Liver (tissue), 9 donors: Measurements from ENCODE around the gene PPP1R1B. TPM values are rescaled to one million over a fixed set of nuclear protein-coding genes. Genes with fewer than 3 reads are reported as not detected.

Experiments used
- DNase-seq: peaks from one replicate; pipeline ENCODE4 v3.0.0-alpha.2; 2017; ENCODE audit warnings: low spot score
- H3K27ac ChIP-seq, 2 donors: one replicate each; pipeline ENCODE4 v1.7.0; 2013; ENCODE audit warnings: inconsistent platforms in 2 of 2, low read length in 2 of 2, control low read depth in 1 of 2, low read depth in 1 of 2, mild to moderate bottlenecking in 1 of 2
- H3K27me3 ChIP-seq, 4 donors: one replicate each; pipeline versions ENCODE4 v1.6.1 to v1.7.0; 2013; ENCODE audit warnings: low read length in 3 of 4, inconsistent platforms in 1 of 4, mild to moderate bottlenecking in 1 of 4, moderate library complexity in 1 of 4; ENCODE audit not compliant: control insufficient read depth in 4 of 4, insufficient read depth in 4 of 4
- H3K36me3 ChIP-seq, 4 donors: one replicate each; pipeline versions ENCODE4 v1.6.1 to v1.7.0; 2013; ENCODE audit warnings: low read length in 3 of 4, mild to moderate bottlenecking in 3 of 4, low read depth in 1 of 4, moderate library complexity in 1 of 4; ENCODE audit not compliant: control insufficient read depth in 4 of 4, insufficient read depth in 3 of 4
- H3K4me1 ChIP-seq, 4 donors: one replicate each; pipeline versions ENCODE4 v1.6.1 to v1.7.0; 2013; ENCODE audit warnings: low read length in 3 of 4, mild to moderate bottlenecking in 3 of 4, moderate library complexity in 1 of 4; ENCODE audit not compliant: control insufficient read depth in 4 of 4, insufficient read depth in 4 of 4
- H3K4me3 ChIP-seq, 3 donors: one replicate each; pipeline versions ENCODE4 v1.6.1 to v1.7.0; 2013; ENCODE audit warnings: low read length in 3 of 3, control low read depth in 1 of 3, low read depth in 1 of 3, mild to moderate bottlenecking in 1 of 3
- H3K9ac ChIP-seq, 2 donors: one replicate each; pipeline ENCODE4 v1.7.0; 2013; ENCODE audit warnings: low read length in 2 of 2, mild to moderate bottlenecking in 2 of 2, moderate library complexity in 2 of 2, control low read depth in 1 of 2, low read depth in 1 of 2
- H3K9me3 ChIP-seq, 4 donors: one replicate each; pipeline versions ENCODE4 v1.6.1 to v1.7.0; 2013; ENCODE audit warnings: low read length in 3 of 4; ENCODE audit not compliant: control insufficient read depth in 4 of 4
- EGR1 ChIP-seq, 2 donors: IDR thresholded peaks; 2 replicates each; pipeline ENCODE4 v1.6.1; 2016 to 2018; ENCODE audit warnings: antibody characterized with exemption in 2 of 2, low read depth in 2 of 2
- FOXA1 ChIP-seq: IDR thresholded peaks from 2 replicates; pipeline ENCODE4 v1.6.1; 2016; ENCODE audit warnings: antibody characterized with exemption
- FOXA2 ChIP-seq: IDR thresholded peaks from 2 replicates; pipeline ENCODE4 v1.6.1; 2016; ENCODE audit warnings: antibody characterized with exemption
- JUND ChIP-seq, 2 donors: IDR thresholded peaks; 2 replicates each; pipeline ENCODE4 v1.6.1; 2016; ENCODE audit warnings: antibody characterized with exemption in 2 of 2
- NR2F2 ChIP-seq: IDR thresholded peaks from 2 replicates; pipeline ENCODE4 v1.6.1; 2016; ENCODE audit warnings: antibody characterized with exemption
- SP1 ChIP-seq: IDR thresholded peaks from 2 replicates; pipeline ENCODE4 v1.6.1; 2018; ENCODE audit warnings: antibody characterized with exemption, mild to moderate bottlenecking
- TAF1 ChIP-seq: conservative IDR thresholded peaks from 2 replicates; pipeline ENCODE4 v1.6.1; 2016; ENCODE audit warnings: antibody characterized with exemption, mild to moderate bottlenecking
- YY1 ChIP-seq: IDR thresholded peaks from 2 replicates; pipeline ENCODE4 v1.6.1; 2016; ENCODE audit warnings: antibody characterized with exemption, mild to moderate bottlenecking
- WGBS: extraction: QIAGEN DNeasy Blood & Tissue Kit; methylation state at CpG from one replicate; pipeline ENCODE4 v1.1.7; 2013; 5-methylcytosine and 5-hydroxymethylcytosine counted together
- polyA plus RNA-seq, 2 donors: library from polyadenylated mRNA; stranded (reverse) in 1 of 2; unstranded in 1 of 2; fragments of 200-250 nt in 1 of 2; fragments of >200 nt in 1 of 2; fragmentation: Nextera tagmentation in 1 of 2; extraction: Ambion mirVana in 1 of 2; gene quantifications; one replicate each; pipeline versions ENCODE4 v1.2.1 to v1.2.3, GENCODE V29; 2013 to 2015
- total RNA-seq, 2 donors: library from RNA; depleted of rRNA; stranded (reverse); fragments of >200 nt; gene quantifications; one replicate each; pipeline ENCODE4 v1.2.3, GENCODE V29; 2014
- TF ChIP-seq, protein P1 (sequence below): IDR thresholded peaks from 2 replicates; pipeline ENCODE4 v1.6.1; 2016; ENCODE audit warnings: antibody characterized with exemption
- TF ChIP-seq, protein P2 (sequence below): IDR thresholded peaks from 2 replicates; pipeline ENCODE4 v1.6.1; 2016; ENCODE audit warnings: antibody characterized with exemption, mild to moderate bottlenecking
- donor health status: healthy.
- donor health status: healthy.
- donor health status: healthy.
- donor health status: healthy.
- donor health status: healthy.

The PPP1R1B gene
- total and polyA plus RNA-seq, 4 donors = 0.14 TPM; not detected in 3

DNA sequence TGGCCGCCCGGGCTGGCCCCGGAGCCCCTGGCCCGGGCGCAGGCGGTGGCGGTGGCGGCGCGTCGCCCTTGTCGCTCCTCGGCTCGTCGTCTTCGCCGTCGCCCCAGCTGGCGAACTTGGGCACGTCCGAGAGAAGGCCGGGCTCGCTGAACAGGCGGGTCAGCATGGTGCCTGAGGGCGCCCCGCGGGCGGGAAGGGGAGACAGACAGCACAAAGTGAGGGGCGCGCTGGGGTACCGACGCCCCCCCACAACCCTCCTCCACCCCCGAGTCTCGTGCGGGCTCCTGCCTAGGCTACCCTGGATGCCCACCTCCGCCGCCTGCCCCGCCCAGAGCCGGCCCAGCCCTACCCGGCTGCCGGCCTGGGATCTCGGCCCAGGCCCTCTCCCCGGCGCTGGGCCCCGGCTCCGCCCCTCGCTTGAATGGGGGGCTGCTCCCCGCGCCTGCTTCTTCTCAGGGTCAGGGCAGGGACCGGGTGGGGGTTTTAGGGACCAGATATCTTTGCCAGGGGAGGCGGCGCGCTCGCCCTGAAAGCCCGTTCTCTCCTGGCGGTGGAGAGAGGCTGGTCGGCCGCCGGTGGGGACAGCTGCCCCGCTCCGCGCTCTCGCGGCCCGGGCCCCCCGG, 20.2 kb upstream of the PPP1R1B start:
- Histone ChIP-seq H3K4me1 (peaks cover 9 to 20% (median 15%) of the 10 kb centered on the region in 4 donors), H3K27ac (no peak overlapping the region), H3K27me3 (peaks cover 5 to 16% (median 9%) of the 10 kb centered on the region in 4 donors), H3K9ac (no peak overlapping the region), H3K9me3 (no peaks in the 10 kb centered on the region), H3K4me3 (no peak overlapping the region), H3K36me3 (no peaks in the 10 kb centered on the region)
- DNase-seq = no peak
- TF ChIP-seq TAF1 (no peak), FOXA1 (no peak), NR2F2 (no peak)
- TF ChIP-seq, protein P1, sequence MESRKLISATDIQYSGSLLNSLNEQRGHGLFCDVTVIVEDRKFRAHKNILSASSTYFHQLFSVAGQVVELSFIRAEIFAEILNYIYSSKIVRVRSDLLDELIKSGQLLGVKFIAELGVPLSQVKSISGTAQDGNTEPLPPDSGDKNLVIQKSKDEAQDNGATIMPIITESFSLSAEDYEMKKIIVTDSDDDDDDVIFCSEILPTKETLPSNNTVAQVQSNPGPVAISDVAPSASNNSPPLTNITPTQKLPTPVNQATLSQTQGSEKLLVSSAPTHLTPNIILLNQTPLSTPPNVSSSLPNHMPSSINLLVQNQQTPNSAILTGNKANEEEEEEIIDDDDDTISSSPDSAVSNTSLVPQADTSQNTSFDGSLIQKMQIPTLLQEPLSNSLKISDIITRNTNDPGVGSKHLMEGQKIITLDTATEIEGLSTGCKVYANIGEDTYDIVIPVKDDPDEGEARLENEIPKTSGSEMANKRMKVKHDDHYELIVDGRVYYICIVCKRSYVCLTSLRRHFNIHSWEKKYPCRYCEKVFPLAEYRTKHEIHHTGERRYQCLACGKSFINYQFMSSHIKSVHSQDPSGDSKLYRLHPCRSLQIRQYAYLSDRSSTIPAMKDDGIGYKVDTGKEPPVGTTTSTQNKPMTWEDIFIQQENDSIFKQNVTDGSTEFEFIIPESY = no peak
- TF ChIP-seq, protein P2, sequence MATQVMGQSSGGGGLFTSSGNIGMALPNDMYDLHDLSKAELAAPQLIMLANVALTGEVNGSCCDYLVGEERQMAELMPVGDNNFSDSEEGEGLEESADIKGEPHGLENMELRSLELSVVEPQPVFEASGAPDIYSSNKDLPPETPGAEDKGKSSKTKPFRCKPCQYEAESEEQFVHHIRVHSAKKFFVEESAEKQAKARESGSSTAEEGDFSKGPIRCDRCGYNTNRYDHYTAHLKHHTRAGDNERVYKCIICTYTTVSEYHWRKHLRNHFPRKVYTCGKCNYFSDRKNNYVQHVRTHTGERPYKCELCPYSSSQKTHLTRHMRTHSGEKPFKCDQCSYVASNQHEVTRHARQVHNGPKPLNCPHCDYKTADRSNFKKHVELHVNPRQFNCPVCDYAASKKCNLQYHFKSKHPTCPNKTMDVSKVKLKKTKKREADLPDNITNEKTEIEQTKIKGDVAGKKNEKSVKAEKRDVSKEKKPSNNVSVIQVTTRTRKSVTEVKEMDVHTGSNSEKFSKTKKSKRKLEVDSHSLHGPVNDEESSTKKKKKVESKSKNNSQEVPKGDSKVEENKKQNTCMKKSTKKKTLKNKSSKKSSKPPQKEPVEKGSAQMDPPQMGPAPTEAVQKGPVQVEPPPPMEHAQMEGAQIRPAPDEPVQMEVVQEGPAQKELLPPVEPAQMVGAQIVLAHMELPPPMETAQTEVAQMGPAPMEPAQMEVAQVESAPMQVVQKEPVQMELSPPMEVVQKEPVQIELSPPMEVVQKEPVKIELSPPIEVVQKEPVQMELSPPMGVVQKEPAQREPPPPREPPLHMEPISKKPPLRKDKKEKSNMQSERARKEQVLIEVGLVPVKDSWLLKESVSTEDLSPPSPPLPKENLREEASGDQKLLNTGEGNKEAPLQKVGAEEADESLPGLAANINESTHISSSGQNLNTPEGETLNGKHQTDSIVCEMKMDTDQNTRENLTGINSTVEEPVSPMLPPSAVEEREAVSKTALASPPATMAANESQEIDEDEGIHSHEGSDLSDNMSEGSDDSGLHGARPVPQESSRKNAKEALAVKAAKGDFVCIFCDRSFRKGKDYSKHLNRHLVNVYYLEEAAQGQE = no peak
- WGBS = 3% methylated on average over 66 of the region's 66 CpGs

DNA sequence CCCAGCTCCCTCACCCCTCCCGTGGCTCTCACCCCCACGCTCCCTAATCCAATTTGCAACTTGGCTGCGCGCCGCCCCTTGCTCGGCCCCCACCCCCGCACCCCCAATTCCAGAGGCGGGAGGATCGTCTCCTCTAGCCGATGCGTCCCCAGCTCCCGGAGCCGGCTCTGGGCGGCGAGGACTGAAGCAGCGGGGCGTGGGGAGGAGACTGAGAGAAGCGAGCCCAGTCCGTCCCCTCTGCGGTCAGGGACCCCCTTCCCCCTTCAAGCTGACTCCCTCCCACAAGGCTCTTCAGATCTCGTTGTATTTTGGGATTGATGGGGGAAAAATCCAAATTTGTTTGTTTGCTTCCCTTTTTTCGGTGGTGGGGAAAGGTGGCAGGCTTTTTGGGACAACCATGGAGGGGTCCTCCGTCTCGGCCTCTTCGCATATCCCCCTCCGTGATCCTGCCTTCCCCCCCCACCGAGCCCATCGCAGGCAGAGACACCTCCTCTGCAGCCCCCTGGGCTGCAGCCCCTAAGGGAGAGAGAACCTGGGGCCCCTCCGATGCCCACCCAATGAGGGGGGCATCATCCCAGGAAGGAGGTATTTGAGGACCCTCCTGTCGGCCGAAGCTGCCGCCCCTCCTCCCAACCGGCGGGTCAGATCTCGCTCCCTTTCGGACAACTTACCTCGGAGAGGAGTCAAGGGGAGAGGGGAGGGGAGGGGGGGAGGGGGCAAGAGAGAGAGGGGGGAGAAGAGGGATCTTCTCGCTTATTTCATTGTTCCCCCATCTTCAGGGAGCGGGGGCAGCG, 19.5 kb upstream of the PPP1R1B start:
- H3K4me3 ChIP-seq = no peak overlapping the region
- peaks cover 2 to 12% (median 9%) of the 10 kb centered on the region in 4 donors for H3K27me3 ChIP-seq
- WGBS = 3% methylated on average over 40 of the region's 40 CpGs

More for the DNA sequence above, 19.5 kb upstream of the PPP1R1B start:
- Histone ChIP-seq H3K4me1 (peaks cover 9 to 20% (median 15%) of the 10 kb centered on the region in 4 donors), H3K9me3 (no peaks in the 10 kb centered on the region), H3K36me3 (no peaks in the 10 kb centered on the region), H3K9ac (no peak overlapping the region), H3K27ac (no peak overlapping the region)
- no peak for DNase-seq
- TF ChIP-seq SP1 (no peak), TAF1 (no peak), JUND (IDR thresholded peaks at IDR 0.05) (no peak), FOXA2 (no peak), EGR1 (IDR thresholded peaks at IDR 0.05; ENCODE audit: low read depth in 2 of 2) (no peak), YY1 (no peak)
- TF ChIP-seq, protein P2 = no peak
